ENCODE results near the gene PLAC9.
"Not testable (repeated sequence)": the region's sequence is repeated elsewhere in the genome, so short reads cannot be mapped to it uniquely, and the experiment has no call there.

Gene PLAC9

GRCh38 chr10:80140251-80140650, 7.7 kb downstream of the PLAC9 start:
- DNase-seq = no peak

GRCh38 chr10:80141696-80142460, 9.3 kb downstream of the PLAC9 start:
- no peak for DNase-seq

- DNase-seq = no peak
These were observed 11.7 kb downstream of the PLAC9 start for GRCh38 chr10:80144067-80144695.

GRCh38 chr10:80144696-80145131, 12.2 kb downstream of the PLAC9 start:
- DNase-seq = no peak

GRCh38 chr10:80145406-80146308, 13.1 kb downstream of the PLAC9 start:
- DNase-seq = not testable (repeated sequence)

- no peak for DNase-seq
These were observed 14.4 kb downstream of the PLAC9 start for GRCh38 chr10:80146918-80147317.

GRCh38 chr10:80148166-80148805, 15.8 kb downstream of the PLAC9 start:
- DNase-seq = no peak

- DNase-seq = no peak
These were observed 16.6 kb downstream of the PLAC9 start for GRCh38 chr10:80149123-80149522.

GRCh38 chr10:80150172-80150571, 17.6 kb downstream of the PLAC9 start:
- no peak for DNase-seq

- no peak for DNase-seq
These were observed 20.3 kb downstream of the PLAC9 start for GRCh38 chr10:80152820-80153219.

GRCh38 chr10:80153460-80153859, 20.9 kb downstream of the PLAC9 start:
- no peak for DNase-seq

GRCh38 chr10:80154626-80154977, 22.1 kb downstream of the PLAC9 start:
- DNase-seq = no peak

GRCh38 chr10:80154978-80155695, 22.6 kb downstream of the PLAC9 start:
- DNase-seq = no peak

- DNase-seq = no peak
These were observed 23.2 kb downstream of the PLAC9 start for GRCh38 chr10:80155696-80156215.

- no peak for DNase-seq
These were observed 23.7 kb downstream of the PLAC9 start for GRCh38 chr10:80156216-80156615.

GRCh38 chr10:80157561-80157960, 25.0 kb downstream of the PLAC9 start:
- no peak for DNase-seq

- DNase-seq = no peak
These were observed 25.6 kb downstream of the PLAC9 start for GRCh38 chr10:80158126-80158525.

GRCh38 chr10:80158598-80159127, 26.1 kb downstream of the PLAC9 start:
- DNase-seq = no peak

GRCh38 chr10:80159166-80159873, 26.8 kb downstream of the PLAC9 start:
- no peak for DNase-seq

GRCh38 chr10:80160361-80161320, 28.1 kb downstream of the PLAC9 start:
- no peak for DNase-seq

Data from midbrain (tissue), 1 donor.